SK-N-MC (cell line): ENCODE results near the gene PAQR6.

Source experiments
- DNase-seq: peaks from one replicate; pipeline ENCODE4 v3.0.0-alpha.2; 2011; ENCODE audit warnings: low read depth, low spot score
- H3K27ac ChIP-seq: fragments of 200-600 bp; sonication (generic); 2 replicates; pipeline ENCODE4 v1.5.1; 2016; ENCODE audit warnings: mixed run types
- H3K36me3 ChIP-seq: fragments of 200-600 bp; sonication (generic); 2 replicates; pipeline ENCODE4 v1.6.1; 2017; ENCODE audit warnings: antibody characterized with exemption, low read length, mixed read lengths; ENCODE audit not compliant: insufficient read depth
- H3K4me3 ChIP-seq: fragments of 200-600 bp; sonication (generic); 2 replicates; pipeline ENCODE4 v1.5.1; 2016
- H3K9ac ChIP-seq: fragments of 200-600 bp; sonication (generic); 2 replicates; pipeline ENCODE4 v1.8.0; 2017; ENCODE audit warnings: mixed run types, mixed read lengths; ENCODE audit not compliant: insufficient read length
- H3K9me3 ChIP-seq: fragments of 200-600 bp; sonication (generic); 2 replicates; pipeline ENCODE4 v1.6.1; 2017; ENCODE audit warnings: low read depth, mild to moderate bottlenecking, antibody characterized with exemption, low read length, moderate library complexity, mixed read lengths
- EZH2 ChIP-seq: fragments of 200-600 bp; sonication (generic); IDR thresholded peaks from one replicate; pipeline ENCODE4 v1.6.1; 2017; ENCODE audit warnings: antibody characterized with exemption
- FOXP2 ChIP-seq: optimal IDR thresholded peaks from 2 replicates; pipeline ENCODE3; 2011; ENCODE audit warnings: mild to moderate bottlenecking, moderate library complexity; ENCODE audit not compliant: insufficient read depth; ENCODE audit errors: extremely low read length, control extremely low read depth
- POLR2AphosphoS5 ChIP-seq: IDR thresholded peaks from 2 replicates; pipeline ENCODE4 v1.6.1; 2012; ENCODE audit warnings: mild to moderate bottlenecking, low read depth, low read length, borderline replicate concordance

Gene PAQR6

GRCh38 chr1:156257711-156258110 is 9.9 kb upstream of the PAQR6 start:
- DNase-seq, result no peak
- H3K9ac ChIP-seq, result no peak overlapping the region
- H3K4me3 ChIP-seq, result no peak overlapping the region
- H3K9me3 ChIP-seq, result no peaks in the 10 kb centered on the region
- H3K36me3 ChIP-seq, result peaks cover 75% of the 10 kb centered on the region
- no peak for TF ChIP-seq POLR2AphosphoS5
- TF ChIP-seq FOXP2, result no peak
- H3K27ac ChIP-seq, result peak overlapping the region; percentile 31; the same call in 1 of the 2 replicates

GRCh38 chr1:156253634-156254033 is 5.8 kb upstream of the PAQR6 start:
- DNase-seq, result no peak
- no peaks in the 10 kb centered on the region for H3K9me3 ChIP-seq
- no peak overlapping the region for H3K4me3 ChIP-seq
- H3K36me3 ChIP-seq, result peaks cover 74% of the 10 kb centered on the region
- TF ChIP-seq EZH2, result no peak
- no peak for TF ChIP-seq FOXP2
- no peak for TF ChIP-seq POLR2AphosphoS5
- no peak overlapping the region for H3K27ac ChIP-seq
- no peak overlapping the region for H3K9ac ChIP-seq

GRCh38 chr1:156251527-156251926 is 3.7 kb upstream of the PAQR6 start:
- no peak overlapping the region for H3K27ac ChIP-seq
- peaks cover 55% of the 10 kb centered on the region for H3K36me3 ChIP-seq
- H3K4me3 ChIP-seq, result no peak overlapping the region
- no peak for DNase-seq
- no peak for TF ChIP-seq EZH2
- TF ChIP-seq POLR2AphosphoS5, result no peak
- TF ChIP-seq FOXP2, result no peak
- H3K9ac ChIP-seq, result no peak overlapping the region
- H3K9me3 ChIP-seq, result no peaks in the 10 kb centered on the region

- DNase-seq, result no peak
- Histone ChIP-seq H3K9me3 (no peaks in the 10 kb centered on the region), H3K9ac (no peak overlapping the region), H3K4me3 (no peak overlapping the region), H3K27ac (no peak overlapping the region), H3K36me3 (peaks cover 46% of the 10 kb centered on the region)
- TF ChIP-seq POLR2AphosphoS5 (no peak), FOXP2 (no peak), EZH2 (no peak)
Measured at GRCh38 chr1:156249593-156249992, 1.7 kb upstream of the PAQR6 start.

- Histone ChIP-seq H3K27ac (no peak overlapping the region), H3K36me3 (peaks cover 38% of the 10 kb centered on the region), H3K9ac (no peak overlapping the region), H3K9me3 (no peaks in the 10 kb centered on the region), H3K4me3 (no peak overlapping the region)
- TF ChIP-seq EZH2, result no peak
- TF ChIP-seq FOXP2, result no peak
- DNase-seq, result no peak
Measured at GRCh38 chr1:156248323-156248683, 447 bp upstream of the PAQR6 start.

GRCh38 chr1:156246781-156247459 is 936 bp downstream of the PAQR6 start:
- no peak for DNase-seq
- H3K4me3 ChIP-seq, result no peak overlapping the region
- TF ChIP-seq POLR2AphosphoS5 (no peak), EZH2 (no peak), FOXP2 (no peak)
- no peak overlapping the region for H3K9ac ChIP-seq
- no peak overlapping the region for H3K27ac ChIP-seq
- peaks cover 24% of the 10 kb centered on the region; the same call in 1 of the 2 replicates for H3K36me3 ChIP-seq
- H3K9me3 ChIP-seq, result no peaks in the 10 kb centered on the region

GRCh38 chr1:156246241-156246780 is 1.5 kb downstream of the PAQR6 start:
- Histone ChIP-seq H3K9ac (no peak overlapping the region), H3K27ac (no peak overlapping the region), H3K36me3 (peaks cover 18% of the 10 kb centered on the region; the same call in 1 of the 2 replicates), H3K9me3 (no peaks in the 10 kb centered on the region), H3K4me3 (no peak overlapping the region)
- DNase-seq, result no peak
- TF ChIP-seq EZH2 (no peak), FOXP2 (no peak), POLR2AphosphoS5 (no peak)

GRCh38 chr1:156245451-156246232 is 2.2 kb downstream of the PAQR6 start:
- TF ChIP-seq EZH2 (no peak), POLR2AphosphoS5 (no peak)
- H3K27ac ChIP-seq, result no peak overlapping the region
- H3K9me3 ChIP-seq, result no peaks in the 10 kb centered on the region
- peaks cover 11% of the 10 kb centered on the region; the same call in 1 of the 2 replicates for H3K36me3 ChIP-seq
- H3K9ac ChIP-seq, result no peak overlapping the region
- DNase-seq, result no peak
- H3K4me3 ChIP-seq, result peak overlapping the region; percentile 42
